Prostate gland (tissue), 2 donors: ENCODE data around the gene GALNT14.

Experiments used
- POLR2AphosphoS5 ChIP-seq: sonication (generic); formaldehyde crosslinking; IDR thresholded peaks from one replicate; pipeline ENCODE4 v1.6.1; 2017; ENCODE audit warnings: antibody characterized with exemption
- TF ChIP-seq, protein P1 (sequence below), 4 experiments: fragments of 200-600 bp in 2 of 4; fragments of 450-650 bp in 2 of 4; sonication (generic) in 2 of 4; IDR thresholded peaks; 1 replicate in 3 of 4; 2 replicates in 1 of 4; pipeline ENCODE4 v1.5.1; 2016 to 2019; ENCODE audit warnings: antibody characterized with exemption in 4 of 4, mild to moderate bottlenecking in 2 of 4, moderate library complexity in 2 of 4

DNA sequence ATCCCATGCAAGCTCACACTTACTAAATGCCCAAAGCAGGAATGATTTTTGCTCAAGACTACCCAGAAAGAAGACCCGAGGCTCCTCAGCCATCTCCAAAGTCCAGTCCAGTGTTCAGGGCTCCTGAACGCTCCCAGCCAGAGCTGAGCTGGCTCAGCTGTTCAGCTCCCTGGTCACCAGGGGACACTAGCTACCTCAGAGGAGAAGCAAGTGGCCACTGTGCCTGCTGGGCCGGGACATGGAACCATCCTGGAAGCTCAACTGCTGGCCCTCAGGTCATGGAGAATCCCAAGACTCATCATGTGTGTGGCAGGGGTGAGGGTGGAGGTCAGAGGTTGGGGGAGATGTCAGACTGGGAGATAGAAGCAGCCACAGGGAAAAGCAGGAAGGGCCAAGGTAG lies 89.0 kb downstream of the GALNT14 start:
- TF ChIP-seq, protein P1, sequence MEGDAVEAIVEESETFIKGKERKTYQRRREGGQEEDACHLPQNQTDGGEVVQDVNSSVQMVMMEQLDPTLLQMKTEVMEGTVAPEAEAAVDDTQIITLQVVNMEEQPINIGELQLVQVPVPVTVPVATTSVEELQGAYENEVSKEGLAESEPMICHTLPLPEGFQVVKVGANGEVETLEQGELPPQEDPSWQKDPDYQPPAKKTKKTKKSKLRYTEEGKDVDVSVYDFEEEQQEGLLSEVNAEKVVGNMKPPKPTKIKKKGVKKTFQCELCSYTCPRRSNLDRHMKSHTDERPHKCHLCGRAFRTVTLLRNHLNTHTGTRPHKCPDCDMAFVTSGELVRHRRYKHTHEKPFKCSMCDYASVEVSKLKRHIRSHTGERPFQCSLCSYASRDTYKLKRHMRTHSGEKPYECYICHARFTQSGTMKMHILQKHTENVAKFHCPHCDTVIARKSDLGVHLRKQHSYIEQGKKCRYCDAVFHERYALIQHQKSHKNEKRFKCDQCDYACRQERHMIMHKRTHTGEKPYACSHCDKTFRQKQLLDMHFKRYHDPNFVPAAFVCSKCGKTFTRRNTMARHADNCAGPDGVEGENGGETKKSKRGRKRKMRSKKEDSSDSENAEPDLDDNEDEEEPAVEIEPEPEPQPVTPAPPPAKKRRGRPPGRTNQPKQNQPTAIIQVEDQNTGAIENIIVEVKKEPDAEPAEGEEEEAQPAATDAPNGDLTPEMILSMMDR (IDR thresholded peaks at IDR 0.05), result no peak
- TF ChIP-seq POLR2AphosphoS5, result no peak
